Measurements from ENCODE around the gene AP1AR.
A peak's percentile ranks its signal among the peaks of the same experiment; 100 is the strongest.

Gene AP1AR

DNA sequence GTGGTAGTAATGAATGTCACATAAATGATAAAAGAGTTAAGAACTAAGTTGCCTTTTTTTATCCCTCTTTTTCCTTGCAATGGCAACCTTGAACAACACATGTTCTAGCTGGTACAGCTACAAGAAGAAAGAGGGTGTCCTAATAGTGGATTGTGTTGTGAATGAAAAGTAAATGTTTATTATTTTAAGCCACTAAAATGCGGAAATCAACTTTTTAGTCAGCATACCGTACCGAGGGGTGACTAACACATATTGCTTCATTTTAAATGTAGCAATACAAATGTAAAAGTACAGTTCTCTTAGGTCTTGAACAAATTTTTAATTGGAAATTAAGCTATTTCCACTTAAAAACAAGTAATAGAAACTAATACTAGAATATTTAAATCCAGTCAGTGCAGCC is 17.7 kb upstream of the AP1AR start:
- Histone ChIP-seq H3K4me3 (ENCODE audit: low read depth, low read length) (no peak overlapping the region), H3K9me3 (ENCODE audit: severe bottlenecking) (peaks cover 2% of the 10 kb centered on the region), H3K27ac (no peak overlapping the region), H3K36me3 (no peaks in the 10 kb centered on the region), H3K27me3 (ENCODE audit: insufficient read depth, low read depth, severe bottlenecking) (no peaks in the 10 kb centered on the region)
- TF ChIP-seq, protein P1, sequence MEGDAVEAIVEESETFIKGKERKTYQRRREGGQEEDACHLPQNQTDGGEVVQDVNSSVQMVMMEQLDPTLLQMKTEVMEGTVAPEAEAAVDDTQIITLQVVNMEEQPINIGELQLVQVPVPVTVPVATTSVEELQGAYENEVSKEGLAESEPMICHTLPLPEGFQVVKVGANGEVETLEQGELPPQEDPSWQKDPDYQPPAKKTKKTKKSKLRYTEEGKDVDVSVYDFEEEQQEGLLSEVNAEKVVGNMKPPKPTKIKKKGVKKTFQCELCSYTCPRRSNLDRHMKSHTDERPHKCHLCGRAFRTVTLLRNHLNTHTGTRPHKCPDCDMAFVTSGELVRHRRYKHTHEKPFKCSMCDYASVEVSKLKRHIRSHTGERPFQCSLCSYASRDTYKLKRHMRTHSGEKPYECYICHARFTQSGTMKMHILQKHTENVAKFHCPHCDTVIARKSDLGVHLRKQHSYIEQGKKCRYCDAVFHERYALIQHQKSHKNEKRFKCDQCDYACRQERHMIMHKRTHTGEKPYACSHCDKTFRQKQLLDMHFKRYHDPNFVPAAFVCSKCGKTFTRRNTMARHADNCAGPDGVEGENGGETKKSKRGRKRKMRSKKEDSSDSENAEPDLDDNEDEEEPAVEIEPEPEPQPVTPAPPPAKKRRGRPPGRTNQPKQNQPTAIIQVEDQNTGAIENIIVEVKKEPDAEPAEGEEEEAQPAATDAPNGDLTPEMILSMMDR (IDR thresholded peaks at IDR 0.05; ENCODE audit: low read depth, low read length) = no peak
- DNase-seq = no peak

DNA sequence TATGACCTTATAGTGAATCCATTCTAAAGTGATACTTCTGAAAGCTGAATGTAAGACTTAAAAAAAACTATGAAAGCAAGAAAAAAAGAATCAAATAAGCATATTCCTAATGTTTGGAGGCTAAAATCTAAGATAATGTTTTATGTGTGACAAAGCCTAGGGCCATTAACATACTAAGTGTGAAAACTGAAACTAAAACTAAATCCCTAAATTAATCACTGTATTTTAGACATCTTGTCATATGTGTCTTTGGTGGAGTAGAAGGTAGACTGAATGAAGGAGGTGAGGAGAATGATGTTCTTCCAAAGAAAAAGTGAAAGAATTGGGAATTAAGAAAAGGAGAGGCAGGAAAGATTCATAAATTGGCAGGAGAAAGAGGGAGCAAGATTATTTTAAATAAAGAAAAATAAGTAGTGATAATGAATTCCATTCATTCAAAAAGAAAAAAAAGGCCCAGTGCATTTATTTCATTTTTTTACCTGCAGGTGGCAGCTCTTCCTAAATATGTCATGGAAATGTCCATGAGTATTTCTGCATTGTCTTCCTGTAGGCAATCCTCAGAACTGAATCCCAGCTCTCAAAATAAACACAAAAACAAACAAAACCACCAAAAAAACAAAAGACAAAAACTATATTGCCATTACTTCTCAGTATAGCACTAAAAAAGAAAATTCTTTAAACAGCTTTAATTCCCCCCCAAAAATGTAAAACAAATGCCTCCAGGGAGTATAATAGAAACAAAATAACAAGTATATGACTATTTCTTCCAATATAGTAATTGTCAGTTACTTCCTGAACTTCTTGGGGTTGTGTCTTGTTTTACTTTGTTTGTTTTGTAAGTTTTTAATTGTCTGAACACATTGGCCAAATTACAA is 17.0 kb upstream of the AP1AR start:
- H3K9me3 ChIP-seq (ENCODE audit: severe bottlenecking) = peaks cover 2% of the 10 kb centered on the region
- H3K36me3 ChIP-seq = no peaks in the 10 kb centered on the region
- H3K4me3 ChIP-seq (ENCODE audit: low read depth, low read length) = no peak overlapping the region
- no peak overlapping the region for H3K27ac ChIP-seq
- no peak for DNase-seq
- TF ChIP-seq, protein P1 (IDR thresholded peaks at IDR 0.05; ENCODE audit: low read depth, low read length) = peak; percentile 29; the same call in 1 of the 2 replicates
- H3K27me3 ChIP-seq (ENCODE audit: insufficient read depth, low read depth, severe bottlenecking) = no peaks in the 10 kb centered on the region

DNA sequence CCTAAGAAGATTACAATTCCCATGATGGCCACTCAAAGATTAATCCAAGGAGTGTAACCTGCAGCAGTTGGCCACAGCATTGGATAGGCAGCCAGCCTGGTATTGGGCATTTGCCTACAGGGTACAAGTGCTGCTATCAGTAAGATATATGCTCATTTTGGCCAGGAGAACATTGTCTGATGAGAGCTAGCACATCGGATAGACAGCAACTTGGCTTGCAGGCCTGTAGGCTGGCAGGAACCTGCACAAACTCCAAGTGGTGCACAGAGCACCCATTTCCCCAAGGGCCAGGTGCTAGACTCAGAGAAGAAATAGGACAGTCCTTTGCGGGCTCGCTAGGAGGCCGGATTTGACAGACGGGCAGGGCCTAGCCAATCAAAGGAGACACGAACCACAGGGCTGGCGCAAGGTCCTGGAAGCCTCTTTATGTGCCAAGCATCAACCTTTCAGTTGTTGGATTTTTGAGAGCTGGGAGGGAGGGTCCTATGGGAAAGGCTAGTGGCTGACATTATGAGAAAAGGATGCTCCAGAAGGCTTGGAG is 11.7 kb upstream of the AP1AR start:
- H3K27me3 ChIP-seq (ENCODE audit: insufficient read depth, low read depth, severe bottlenecking) = no peaks in the 10 kb centered on the region
- H3K36me3 ChIP-seq = no peaks in the 10 kb centered on the region
- no peak for DNase-seq
- H3K9me3 ChIP-seq (ENCODE audit: severe bottlenecking) = peaks cover 11% of the 10 kb centered on the region
- H3K27ac ChIP-seq = no peak overlapping the region
- TF ChIP-seq, protein P1 (IDR thresholded peaks at IDR 0.05; ENCODE audit: low read depth, low read length) = no peak
- H3K4me3 ChIP-seq (ENCODE audit: low read depth, low read length) = no peak overlapping the region

DNA sequence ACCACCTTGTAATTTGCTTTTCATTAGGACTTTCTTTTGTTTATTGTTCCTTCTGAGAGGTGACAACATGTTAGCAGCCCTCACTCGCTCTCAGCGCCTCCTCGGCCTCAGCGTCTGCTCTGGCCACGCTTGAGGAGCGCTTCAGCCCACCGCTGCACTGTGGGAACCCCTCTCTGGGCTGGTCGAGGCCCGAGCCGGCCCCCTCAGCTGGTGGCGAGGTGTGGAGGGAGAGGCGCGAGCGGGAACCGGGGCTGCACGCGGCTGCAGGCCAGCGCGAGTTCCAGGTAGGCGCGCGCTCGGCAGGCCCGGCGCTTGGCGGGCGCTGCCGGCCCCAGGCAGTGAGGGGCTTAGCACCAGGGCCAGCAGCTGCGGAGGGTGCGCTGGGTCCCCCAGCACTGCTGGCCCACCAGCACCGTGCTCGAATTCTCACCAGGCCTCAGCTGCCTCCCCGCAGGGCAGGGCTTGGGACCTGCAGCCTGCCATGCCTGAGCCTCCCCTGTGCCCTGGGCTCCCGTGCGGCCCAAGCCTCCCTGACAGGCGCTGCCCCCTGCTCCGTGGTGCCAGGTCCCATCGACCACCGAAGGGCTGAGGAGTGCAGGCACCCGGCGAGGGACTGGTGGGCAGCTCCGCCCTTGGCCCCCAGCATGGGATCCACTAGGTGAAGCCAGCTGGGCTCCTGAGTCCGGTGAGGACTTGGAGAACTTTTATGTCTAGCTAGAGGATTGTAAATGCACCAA is 9.2 kb upstream of the AP1AR start:
- TF ChIP-seq, protein P1 (IDR thresholded peaks at IDR 0.05; ENCODE audit: low read depth, low read length) = no peak
- DNase-seq = no peak
- Histone ChIP-seq H3K27me3 (ENCODE audit: insufficient read depth, low read depth, severe bottlenecking) (no peaks in the 10 kb centered on the region), H3K36me3 (no peaks in the 10 kb centered on the region), H3K27ac (no peak overlapping the region), H3K4me3 (ENCODE audit: low read depth, low read length) (no peak overlapping the region), H3K9me3 (ENCODE audit: severe bottlenecking) (peaks cover 11% of the 10 kb centered on the region)

DNA sequence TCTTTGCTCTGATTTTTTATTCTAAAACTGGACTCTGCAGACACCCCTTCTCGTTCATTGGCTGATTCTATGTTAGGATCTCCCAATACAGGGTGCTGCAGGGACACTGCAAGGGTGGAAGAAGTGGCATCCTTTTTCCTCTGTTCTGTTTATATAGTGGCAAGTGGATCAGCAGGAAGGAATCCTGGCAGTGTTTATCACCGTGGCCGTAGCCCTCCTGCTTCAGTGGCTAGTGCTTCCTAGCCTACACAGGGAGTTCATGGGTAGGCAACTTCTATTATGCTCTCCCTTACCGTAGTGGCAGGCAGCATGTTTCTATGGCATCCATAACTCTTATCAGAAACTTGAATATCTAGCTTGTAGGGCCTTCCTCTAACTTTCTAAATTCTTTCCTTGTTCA is 6.4 kb upstream of the AP1AR start:
- TF ChIP-seq, protein P1 (IDR thresholded peaks at IDR 0.05; ENCODE audit: low read depth, low read length) = no peak
- DNase-seq = no peak
- H3K36me3 ChIP-seq = no peaks in the 10 kb centered on the region
- peaks cover 11% of the 10 kb centered on the region for H3K9me3 ChIP-seq (ENCODE audit: severe bottlenecking)
- H3K27ac ChIP-seq = no peak overlapping the region
- H3K4me3 ChIP-seq (ENCODE audit: low read depth, low read length) = no peak overlapping the region
- H3K27me3 ChIP-seq (ENCODE audit: insufficient read depth, low read depth, severe bottlenecking) = no peaks in the 10 kb centered on the region

All from WERI-Rb-1 (cell line).